ENCODE data around the gene C9orf153.

Gene C9orf153

GRCh38 chr9:86185872-86186271 lies 73.6 kb downstream of the C9orf153 start:
- no peak for FAIRE-seq

GRCh38 chr9:86184138-86184524 lies 75.3 kb downstream of the C9orf153 start:
- FAIRE-seq, result no peak

- no peak for FAIRE-seq
Measured at GRCh38 chr9:86183229-86184137, 76.0 kb downstream of the C9orf153 start.

GRCh38 chr9:86181379-86182315 lies 77.8 kb downstream of the C9orf153 start:
- FAIRE-seq, result no peak

- FAIRE-seq, result no peak
Measured at GRCh38 chr9:86178503-86178902, 81.0 kb downstream of the C9orf153 start.

- no peak for FAIRE-seq
Measured at GRCh38 chr9:86177995-86178394, 81.5 kb downstream of the C9orf153 start.

GRCh38 chr9:86176468-86176867 lies 83.0 kb downstream of the C9orf153 start:
- FAIRE-seq, result no peak

- FAIRE-seq, result no peak
Measured at GRCh38 chr9:86175743-86176456, 83.6 kb downstream of the C9orf153 start.

GRCh38 chr9:86175223-86175622 lies 84.2 kb downstream of the C9orf153 start:
- no peak for FAIRE-seq
